Kidney capillary endothelial cell (primary cell): Measurements from ENCODE around the gene DNAH9.

Experiments used
- DNase-seq: peaks from one replicate; pipeline ENCODE4 v3.0.0-alpha.2; 2018; ENCODE audit warnings: low spot score

DNAH9 gene

GRCh38 chr17:11852231-11852630, 254.0 kb downstream of the DNAH9 start:
- no peak for DNase-seq

GRCh38 chr17:11852912-11853311, 254.6 kb downstream of the DNAH9 start:
- DNase-seq, result no peak

GRCh38 chr17:11853321-11854151, 255.3 kb downstream of the DNAH9 start:
- DNase-seq, result no peak

GRCh38 chr17:11855306-11855705, 257.0 kb downstream of the DNAH9 start:
- no peak for DNase-seq

- DNase-seq, result no peak
These were observed 258.7 kb downstream of the DNAH9 start for GRCh38 chr17:11857006-11857405.

DNA sequence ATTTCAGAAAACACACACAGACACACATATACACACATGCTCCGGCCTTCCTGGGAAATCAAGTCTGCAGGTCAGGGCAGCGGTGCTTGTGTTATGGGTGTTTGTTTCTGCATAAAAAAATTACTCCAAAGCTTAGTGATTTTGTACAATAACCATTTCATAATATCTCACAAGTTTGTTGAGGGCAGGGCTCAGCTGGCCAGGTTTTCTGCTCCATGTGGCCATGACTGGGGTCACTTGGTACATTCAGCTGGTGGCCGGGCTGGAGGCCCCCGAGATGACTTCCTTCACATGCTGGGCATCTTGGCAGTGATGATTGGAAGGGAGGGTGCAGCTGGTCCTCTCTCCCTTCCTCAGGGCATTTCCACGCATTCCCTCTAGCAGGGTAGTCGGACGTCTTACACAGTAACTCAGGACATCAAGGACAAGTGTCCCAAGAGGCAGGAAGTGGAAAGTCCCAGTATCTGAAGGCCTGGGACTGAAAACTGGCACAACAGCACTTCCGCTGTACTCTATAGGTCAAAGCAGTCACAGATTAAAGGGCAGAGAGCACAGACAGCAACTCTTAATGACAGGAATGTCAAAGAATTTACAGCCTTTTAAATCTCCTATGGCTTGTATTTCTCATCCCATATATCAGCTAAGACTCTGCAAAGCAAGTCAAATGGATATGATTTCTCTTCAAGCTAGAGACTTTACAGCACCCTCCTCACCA, 271.6 kb downstream of the DNAH9 start:
- DNase-seq, result no peak

DNA sequence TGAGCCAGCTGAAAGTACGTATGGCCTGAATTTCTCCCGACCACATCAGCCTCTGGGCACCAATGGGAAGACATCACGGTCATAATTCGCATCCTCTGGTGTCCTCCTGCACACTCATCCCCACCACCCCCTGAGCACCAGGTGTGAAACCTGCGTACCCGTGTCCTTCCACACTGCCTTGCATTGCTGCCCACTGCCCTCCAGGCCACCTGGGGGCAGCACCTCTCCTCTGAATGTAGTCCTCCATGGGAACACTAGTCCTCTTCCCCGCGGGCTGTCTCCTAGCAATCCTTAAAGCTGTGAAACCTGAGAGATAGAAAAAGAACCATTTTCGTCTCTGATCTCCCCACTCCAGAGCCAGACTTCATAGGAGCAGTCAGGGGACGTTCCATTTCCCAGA, 273.5 kb downstream of the DNAH9 start:
- no peak for DNase-seq

DNA sequence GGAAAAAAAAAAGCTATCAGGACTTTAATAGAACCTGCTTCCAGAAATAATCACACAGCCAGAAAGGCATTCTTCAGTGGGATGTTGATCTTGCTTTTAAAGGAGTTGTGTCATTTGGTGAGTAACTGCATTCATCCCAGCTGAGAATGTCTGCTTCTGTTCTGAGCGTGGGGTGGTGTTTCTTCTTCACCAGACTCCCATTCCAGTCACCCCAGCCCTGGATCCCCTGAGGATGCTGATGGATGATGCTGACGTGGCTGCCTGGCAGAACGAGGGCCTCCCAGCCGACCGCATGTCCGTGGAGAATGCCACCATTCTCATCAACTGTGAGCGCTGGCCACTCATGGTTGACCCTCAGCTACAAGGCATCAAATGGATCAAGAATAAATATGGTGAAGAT, 276.5 kb downstream of the DNAH9 start:
- no peak for DNase-seq

DNA sequence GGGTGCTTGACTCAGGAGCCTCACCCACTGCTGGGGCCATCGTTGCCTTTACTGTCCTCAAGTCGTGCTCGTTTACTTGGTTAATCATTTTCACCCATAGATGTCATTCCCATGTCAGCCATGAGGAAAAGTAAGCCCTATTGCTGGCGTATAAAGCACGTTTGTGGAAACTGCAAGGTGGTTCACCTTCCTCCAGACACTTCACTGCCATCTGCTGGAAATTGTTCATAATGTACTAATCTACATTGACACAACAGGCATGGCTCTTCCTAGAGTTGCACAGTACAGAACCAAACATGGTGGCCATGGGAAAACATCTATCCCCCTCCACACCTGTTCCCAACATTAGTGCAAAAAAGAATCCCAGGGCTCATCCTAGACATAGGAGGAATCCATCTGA, 282.4 kb downstream of the DNAH9 start:
- peak; percentile 16 for DNase-seq

DNA sequence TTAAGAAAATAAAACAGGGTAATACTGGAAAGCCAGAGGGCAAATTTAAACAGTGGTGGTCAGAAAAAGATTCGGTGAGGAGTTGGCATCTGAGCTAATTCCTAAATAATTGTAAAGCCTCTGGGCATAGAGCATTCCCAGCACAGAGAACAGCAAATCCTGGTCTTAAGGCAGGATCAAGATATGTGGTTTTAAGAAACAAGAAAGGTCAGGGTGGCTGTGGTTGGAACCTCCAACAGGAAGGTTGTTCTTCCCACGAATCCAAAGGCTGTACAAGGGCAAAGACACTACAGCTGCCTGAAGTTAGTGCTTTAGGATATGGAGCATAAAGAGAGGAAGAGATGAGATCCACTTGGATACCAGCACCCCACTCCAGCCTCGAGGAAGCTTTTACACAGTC, 284.4 kb downstream of the DNAH9 start:
- no peak for DNase-seq

GRCh38 chr17:11885051-11885450, 286.8 kb downstream of the DNAH9 start:
- no peak for DNase-seq

DNA sequence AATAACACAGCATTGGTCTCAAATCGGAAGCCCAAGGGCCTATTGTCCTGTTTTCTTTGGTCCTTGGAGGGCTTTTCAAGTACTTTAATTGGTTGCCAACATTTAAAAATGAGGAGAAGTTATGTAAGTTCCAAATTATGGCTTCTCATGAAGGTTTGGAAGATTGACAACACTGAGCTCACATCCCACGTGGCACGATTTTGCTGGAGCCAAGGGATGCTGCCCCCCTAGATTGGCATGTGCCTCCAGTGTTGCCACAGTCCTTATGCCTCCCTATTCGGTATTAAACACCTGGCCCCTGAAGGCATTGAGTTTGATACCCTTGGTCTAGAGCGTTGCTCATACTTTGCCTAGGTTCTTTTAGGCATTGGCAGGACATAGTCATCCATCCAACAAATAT, 291.0 kb downstream of the DNAH9 start:
- no peak for DNase-seq

DNA sequence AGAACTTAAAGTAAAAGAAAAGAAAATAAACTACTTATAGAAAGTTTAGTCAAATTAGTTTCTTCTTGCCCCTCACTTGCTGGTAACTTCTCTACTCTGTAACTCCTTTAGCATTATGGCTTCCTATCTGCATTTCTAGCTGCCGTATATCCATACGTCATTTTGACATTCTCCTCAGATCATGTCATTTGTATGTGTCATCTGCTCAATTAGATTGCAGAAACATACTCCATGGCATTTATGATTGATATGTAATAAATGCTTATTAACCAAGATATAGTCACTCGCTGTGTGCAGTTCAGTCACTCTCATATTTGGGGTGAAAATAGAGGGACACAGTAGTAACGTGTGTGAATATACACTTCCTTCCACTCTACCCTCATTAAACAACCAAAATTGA, 295.6 kb downstream of the DNAH9 start:
- DNase-seq, result no peak

DNA sequence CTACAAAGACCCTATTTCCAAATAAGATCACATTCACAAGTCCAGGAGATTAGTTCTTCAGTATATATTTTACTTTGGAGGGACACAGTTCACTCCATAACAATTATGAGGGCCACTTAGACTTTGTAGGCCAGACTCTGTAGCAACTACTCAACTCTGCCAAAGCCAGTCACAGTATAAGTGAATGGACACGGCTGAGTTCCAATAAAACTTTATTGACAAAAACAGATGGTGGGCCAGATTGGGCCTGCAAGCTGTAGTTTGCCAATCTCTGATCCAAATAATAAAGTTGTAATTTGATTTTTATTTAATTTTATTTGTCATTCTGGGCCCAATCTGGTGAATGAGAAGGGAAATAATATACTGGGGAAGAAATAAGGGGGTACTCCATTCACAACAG, 297.9 kb downstream of the DNAH9 start:
- DNase-seq, result no peak

- no peak for DNase-seq
These were observed 300.4 kb downstream of the DNAH9 start for GRCh38 chr17:11898526-11899235.

DNA sequence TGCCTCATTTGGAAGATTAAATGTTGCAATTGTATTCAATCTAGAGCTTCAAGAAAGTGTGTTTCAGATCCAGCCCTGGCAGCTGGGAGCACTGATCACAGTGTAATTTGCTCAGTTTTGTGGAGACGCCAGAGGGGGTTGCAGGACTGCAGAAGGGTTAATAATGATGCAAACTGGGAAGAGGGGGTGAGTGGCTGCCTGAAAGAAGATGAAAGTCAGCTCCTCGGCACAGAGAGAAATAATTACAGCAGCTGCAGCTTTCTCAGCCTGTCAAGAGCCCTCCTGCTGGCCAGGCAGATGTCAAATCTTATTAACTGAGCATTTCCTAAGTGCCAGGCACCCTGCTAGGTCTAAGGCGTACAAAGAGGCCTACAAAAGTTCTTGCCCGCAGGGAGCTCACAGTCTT, 301.3 kb downstream of the DNAH9 start:
- no peak for DNase-seq

DNA sequence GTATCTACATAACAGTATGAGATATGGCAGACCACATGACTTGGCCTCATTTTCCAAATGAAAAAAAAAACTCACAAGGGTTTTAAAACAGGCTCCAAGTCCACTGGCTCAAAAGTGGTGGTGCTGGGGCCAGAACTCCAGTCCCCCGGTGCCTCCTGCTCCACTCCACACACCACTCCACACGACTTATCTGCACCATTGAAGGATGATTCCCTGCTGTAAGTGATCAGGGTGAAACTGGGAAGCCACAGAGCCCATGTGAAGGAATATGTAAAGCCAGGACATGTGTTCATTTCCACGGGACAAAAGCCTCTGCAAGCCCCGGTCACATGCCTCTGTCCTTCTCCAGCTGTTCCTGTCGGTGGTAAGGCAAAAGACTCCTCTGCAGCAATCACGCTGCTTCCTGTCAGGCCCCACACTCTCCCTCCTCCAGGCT, 301.8 kb downstream of the DNAH9 start:
- no peak for DNase-seq

GRCh38 chr17:11900655-11901054, 302.4 kb downstream of the DNAH9 start:
- no peak for DNase-seq

- DNase-seq, result peak; percentile 35
These were observed 303.7 kb downstream of the DNAH9 start for GRCh38 chr17:11901931-11902330.

- DNase-seq, result no peak
These were observed 310.5 kb downstream of the DNAH9 start for GRCh38 chr17:11908711-11909146.

DNA sequence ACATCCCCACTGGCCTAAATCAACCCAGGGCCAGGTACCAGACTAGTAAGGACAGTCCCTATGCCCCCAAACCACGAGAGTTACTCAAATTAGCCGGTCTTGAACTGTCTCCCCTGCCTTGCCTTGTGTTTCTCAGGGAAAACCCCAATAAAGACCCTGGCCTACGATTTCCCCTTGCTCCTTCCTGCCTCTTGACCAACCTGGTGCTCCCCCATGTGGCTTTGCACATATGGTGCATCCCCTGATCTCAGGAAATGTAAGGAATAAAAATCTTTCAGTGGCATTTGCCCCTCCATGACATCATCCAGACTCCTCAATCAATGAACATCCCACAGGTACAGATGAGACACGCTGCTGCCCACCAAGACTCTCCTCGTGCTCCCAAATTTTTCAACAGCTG, 311.1 kb downstream of the DNAH9 start:
- no peak for DNase-seq

DNA sequence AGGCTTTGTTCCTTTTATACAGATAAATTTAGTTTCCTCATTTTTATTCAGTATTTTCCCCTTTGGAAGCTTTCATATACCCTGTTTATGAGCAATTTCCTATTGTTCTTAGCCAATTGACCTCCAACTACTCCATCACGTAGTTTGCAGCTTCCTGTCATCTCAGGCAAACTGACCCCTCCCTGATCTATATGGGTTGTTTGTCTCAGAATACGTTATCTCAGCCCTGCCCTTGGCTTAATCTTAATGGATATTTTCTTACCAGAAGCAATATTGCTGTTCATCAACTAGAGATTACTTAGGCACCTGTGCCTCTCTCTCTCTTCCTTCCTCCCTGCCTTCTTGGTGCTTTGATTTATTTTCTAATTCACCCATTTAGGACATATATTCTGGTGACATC, 317.8 kb downstream of the DNAH9 start:
- no peak for DNase-seq

DNA sequence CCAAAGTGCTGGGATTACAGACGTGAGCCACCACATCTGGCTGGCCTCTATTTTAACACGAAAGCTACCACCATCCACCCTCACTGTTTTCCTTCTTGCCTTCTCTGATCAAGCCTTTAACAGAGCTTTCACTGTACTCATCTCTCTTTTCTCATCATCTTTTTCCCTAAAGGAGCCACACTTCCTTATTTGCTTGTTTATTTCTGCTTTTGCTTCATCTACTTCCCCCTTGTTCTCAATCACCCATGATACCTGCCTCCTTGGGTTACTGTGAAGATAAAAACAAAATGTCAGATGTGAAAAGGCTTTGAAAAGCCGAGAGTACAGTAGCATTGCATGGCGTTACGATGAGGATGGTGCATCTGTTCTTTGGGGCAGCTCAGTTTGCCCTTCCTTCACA, 319.1 kb downstream of the DNAH9 start:
- no peak for DNase-seq
